SK-N-SH (cell line): Measurements from ENCODE around the gene SLC26A4. TPM values are rescaled to one million over a fixed set of nuclear protein-coding genes. Genes with fewer than 3 reads are reported as not detected.

Experiments used
- CTCF ChIA-PET: fragments of 300-600, 350-600 bp; formaldehyde crosslinking; extraction: SDS; loops from one replicate; lab custom pipeline; 2021; lab: Yijun Ruan, JAX
- POLR2A ChIA-PET: fragments of 350-600 bp; sonication (Branson Sonifier 250); formaldehyde crosslinking; extraction: SDS; loops from one replicate; lab custom pipeline; 2020; ENCODE audit warnings: antibody characterized with exemption, inconsistent platforms; lab: Yijun Ruan, JAX
- DNase-seq: peaks from one replicate; pipeline ENCODE4 v3.0.0; 2012
- H2AFZ ChIP-seq: fragments of 200-600 bp; sonication (generic); 2 replicates; pipeline ENCODE4 v1.8.1; 2016; ENCODE audit warnings: antibody characterized with exemption, mild to moderate bottlenecking, low read depth
- H3F3A ChIP-seq: fragments of 200-600 bp; sonication (generic); replicated peaks from 2 replicates; pipeline ENCODE3; 2016; ENCODE audit warnings: antibody characterized with exemption, mild to moderate bottlenecking; ENCODE audit not compliant: insufficient read depth
- H3K27ac ChIP-seq, 2 experiments: fragments of 200-500 bp in 1 of 2; fragments of 200-600 bp in 1 of 2; sonication (Bioruptor generic) in 1 of 2; sonication (generic), shearing (Covaris generic) in 1 of 2; 2 replicates each; pipeline versions ENCODE4 v1.5.1 to v1.6.1; 2014 to 2016; ENCODE audit warnings: low read depth in 2 of 2, inconsistent platforms in 1 of 2, low read length in 1 of 2, mild to moderate bottlenecking in 1 of 2, mixed read lengths in 1 of 2
- H3K27me3 ChIP-seq: fragments of 200-600 bp; sonication (generic), shearing (Covaris generic); 2 replicates; pipeline ENCODE4 v1.6.1; 2016; ENCODE audit warnings: mixed run types; ENCODE audit not compliant: insufficient read depth
- H3K36me3 ChIP-seq, 2 experiments: fragments of 200-500 bp in 1 of 2; fragments of 200-600 bp in 1 of 2; sonication (Bioruptor generic) in 1 of 2; sonication (generic) in 1 of 2; replicated peaks in 1 of 2; 2 replicates each; pipeline versions ENCODE3 to v1.5.1; 2014 to 2016; ENCODE audit warnings: low read length in 1 of 2, mild to moderate bottlenecking in 1 of 2; ENCODE audit not compliant: insufficient read depth in 2 of 2, control insufficient read depth in 1 of 2
- H3K4me1 ChIP-seq, 2 experiments: fragments of 200-500 bp in 1 of 2; fragments of 200-600 bp in 1 of 2; sonication (Bioruptor generic) in 1 of 2; sonication (generic), shearing (Covaris generic) in 1 of 2; 2 replicates each; pipeline versions ENCODE4 v1.5.1 to v1.6.1; 2014 to 2016; ENCODE audit warnings: low read depth in 1 of 2, low read length in 1 of 2, mixed run types in 1 of 2; ENCODE audit not compliant: insufficient read depth in 2 of 2, control insufficient read depth in 1 of 2
- H3K4me2 ChIP-seq: fragments of 200-600 bp; sonication (generic), shearing (Covaris generic); 2 replicates; pipeline ENCODE4 v1.6.1; 2017; ENCODE audit warnings: mixed run types
- H3K4me3 ChIP-seq, 2 experiments: fragments of 200-500 bp in 1 of 2; fragments of 200-600 bp in 1 of 2; sonication (Bioruptor generic) in 1 of 2; sonication (generic), shearing (Covaris generic) in 1 of 2; 2 replicates each; pipeline versions ENCODE4 v1.5.1 to v1.8.1; 2014 to 2016; ENCODE audit warnings: low read depth in 2 of 2, inconsistent platforms in 1 of 2, low read length in 1 of 2, mild to moderate bottlenecking in 1 of 2, mixed read lengths in 1 of 2, moderate library complexity in 1 of 2
- H3K79me2 ChIP-seq: fragments of 200-600 bp; sonication (generic); 2 replicates; pipeline ENCODE4 v1.8.1; 2017; ENCODE audit warnings: mild to moderate bottlenecking; ENCODE audit not compliant: insufficient read depth
- H3K9ac ChIP-seq: fragments of 200-600 bp; sonication (generic); 2 replicates; pipeline ENCODE4 v1.6.1; 2017; ENCODE audit warnings: mixed run types
- H3K9me2 ChIP-seq: fragments of 200-600 bp; sonication (generic); 2 replicates; pipeline ENCODE4 v1.6.1; 2017; ENCODE audit warnings: mixed run types
- H3K9me3 ChIP-seq: fragments of 200-600 bp; sonication (generic); 2 replicates; pipeline ENCODE4 v1.6.1; 2017; ENCODE audit warnings: mixed run types, mild to moderate bottlenecking, moderate library complexity
- H4K20me1 ChIP-seq: fragments of 200-600 bp; sonication (generic); 2 replicates; pipeline ENCODE4 v1.6.1; 2017; ENCODE audit warnings: mild to moderate bottlenecking, mixed run types; ENCODE audit not compliant: insufficient read depth
- CTCF ChIP-seq: fragments of 200-600 bp; sonication (generic); IDR thresholded peaks from 2 replicates; pipeline ENCODE4 v1.6.1; 2017; ENCODE audit warnings: antibody characterized with exemption, mild to moderate bottlenecking, moderate library complexity
- ELF1 ChIP-seq: IDR thresholded peaks from 2 replicates; pipeline ENCODE4 v1.4.0; 2012
- EP300 ChIP-seq, 2 experiments: IDR thresholded peaks; 2 replicates each; pipeline versions ENCODE4 v1.4.0 to v1.6.1; 2012; ENCODE audit warnings: borderline replicate concordance in 1 of 2, low read depth in 1 of 2, low read length in 1 of 2
- FOSL2 ChIP-seq: IDR thresholded peaks from 2 replicates; pipeline ENCODE4 v1.4.0; 2012; ENCODE audit warnings: low read depth, mild to moderate bottlenecking, moderate library complexity, borderline replicate concordance
- FOXM1 ChIP-seq: IDR thresholded peaks from 2 replicates; pipeline ENCODE4 v1.4.0; 2012; ENCODE audit warnings: low read depth, mild to moderate bottlenecking
- JUND ChIP-seq: IDR thresholded peaks from 2 replicates; pipeline ENCODE4 v1.4.0; 2012
- MAX ChIP-seq: IDR thresholded peaks from 2 replicates; pipeline ENCODE4 v1.4.0; 2012; ENCODE audit warnings: low read depth
- PBX3 ChIP-seq: IDR thresholded peaks from 2 replicates; pipeline ENCODE4; 2012
- RAD21 ChIP-seq: IDR thresholded peaks from 2 replicates; pipeline ENCODE4 v1.6.1; 2012; ENCODE audit warnings: mild to moderate bottlenecking, low read length
- RCOR1 ChIP-seq: fragments of 150-350 bp; IDR thresholded peaks from 2 replicates; pipeline ENCODE4 v1.6.1; 2017; ENCODE audit warnings: antibody characterized with exemption, low read length
- REST ChIP-seq: IDR thresholded peaks from 2 replicates; pipeline ENCODE4 v1.6.1; 2012; ENCODE audit warnings: mild to moderate bottlenecking, low read depth, low read length, moderate library complexity
- RFX5 ChIP-seq: IDR thresholded peaks from 2 replicates; pipeline ENCODE4 v1.6.1; 2012; ENCODE audit warnings: mild to moderate bottlenecking, improper control_type of control experiment, low read length
- WGBS: methylation state at CpG from one replicate; pipeline ENCODE4 v1.1.6; 2017; ENCODE audit warnings: low lambda C conversion rate; 5-methylcytosine and 5-hydroxymethylcytosine counted together
- polyA plus RNA-seq, 3 experiments: library from polyadenylated mRNA; depleted of rRNA; stranded (reverse); fragments of >200 nt; gene quantifications; 2 replicates each; pipeline ENCODE4 v1.2.3, GENCODE V29; 2012

SLC26A4 gene
- polyA plus RNA-seq, 1 of the 3 experiments (the other 2 are of a cell fraction), result 0.61 TPM

- Histone ChIP-seq H3K9me3 (no peaks in the 10 kb centered on the region), H3K4me2 (no peak overlapping the region), H3K9ac (no peak overlapping the region), H3K79me2 (no peaks in the 10 kb centered on the region), H4K20me1 (no peaks in the 10 kb centered on the region), H3K36me3 (no peaks in the 10 kb centered on the region), H3F3A (no peaks in the 10 kb centered on the region), H3K9me2 (no peaks in the 10 kb centered on the region), H3K4me1 (peaks cover 0 to 4% of the 10 kb centered on the region in 2 experiments; a peak in 2 of 4 replicates), H3K27ac (no peak overlapping the region), H2AFZ (no peak overlapping the region), H3K4me3 (no peak overlapping the region), H3K27me3 (no peaks in the 10 kb centered on the region)
- WGBS, result 82% methylated on average over 1 of the region's 1 CpG
- ChIA-PET POLR2A (no interaction called here), CTCF (interaction anchor here (0.9 to 1.5 kb wide), 3 partner anchors 11 to 190 kb away, joined by 3 to 5 read pairs (median 4); partner anchors contain the start of gene BCAP29)
- TF ChIP-seq RFX5 (no peak), CTCF (no peak), EP300 (IDR thresholded peaks at IDR 0.05; ENCODE audit: borderline replicate concordance in 1 of 2, low read depth in 1 of 2, low read length in 1 of 2) (no peak), MAX (no peak), REST (no peak)
- DNase-seq, result no peak
Measured at GRCh38 chr7:107684947-107685463, 24.4 kb downstream of the SLC26A4 start.

- DNase-seq, result no peak
- H3K36me3 ChIP-seq, result no peaks in the 10 kb centered on the region
- H4K20me1 ChIP-seq, result no peaks in the 10 kb centered on the region
- TF ChIP-seq EP300 (IDR thresholded peaks at IDR 0.05; ENCODE audit: borderline replicate concordance in 1 of 2, low read depth in 1 of 2, low read length in 1 of 2), result no peak
- no peak for TF ChIP-seq FOSL2
- TF ChIP-seq ELF1, result no peak
- no peak for TF ChIP-seq PBX3
- TF ChIP-seq JUND, result no peak
- TF ChIP-seq RCOR1, result no peak
- no peak for TF ChIP-seq RAD21
- no peak for TF ChIP-seq FOXM1
- TF ChIP-seq REST, result no peak
- H3K9me3 ChIP-seq, result no peaks in the 10 kb centered on the region
- H3K4me1 ChIP-seq, result peaks cover 3 to 8% of the 10 kb centered on the region in 2 experiments; a peak in 2 of 4 replicates
- WGBS, result 91% methylated on average over 5 of the region's 5 CpGs
- POLR2A ChIA-PET, result no interaction called here
- H3K79me2 ChIP-seq, result no peaks in the 10 kb centered on the region
- no peak overlapping the region for H3K4me3 ChIP-seq
- no peaks in the 10 kb centered on the region for H3F3A ChIP-seq
- no peaks in the 10 kb centered on the region for H3K9me2 ChIP-seq
- no peak overlapping the region for H3K4me2 ChIP-seq
- no peak overlapping the region for H3K9ac ChIP-seq
- no peak overlapping the region for H3K27ac ChIP-seq
- no peaks in the 10 kb centered on the region for H3K27me3 ChIP-seq
- CTCF ChIA-PET, result no interaction called here
- H2AFZ ChIP-seq, result no peak overlapping the region
Measured at GRCh38 chr7:107686816-107687387, 26.3 kb downstream of the SLC26A4 start.
